K562 (cell line): Measurements from ENCODE around the gene B3GAT3. TPM values are rescaled to one million over a fixed set of nuclear protein-coding genes. Genes with fewer than 3 reads are reported as not detected.

ENCODE experiments used
- CREBBP ChIP-seq: IDR thresholded peaks from one replicate; pipeline ENCODE4 v1.6.1; 2012; ENCODE audit warnings: low read depth, mild to moderate bottlenecking, control low read depth, inconsistent platforms, low read length
- DDX20 ChIP-seq: fragments of 450-650 bp; IDR thresholded peaks from 2 replicates; pipeline ENCODE4 v1.6.1; 2016; ENCODE audit warnings: missing genetic modification characterization, low read depth, mild to moderate bottlenecking, missing compliant biosample characterization, moderate library complexity
- MLLT1 ChIP-seq, 2 experiments: fragments of 450-650 bp; IDR thresholded peaks; 2 replicates each; pipeline ENCODE4 v1.6.1; 2016
- MTA3 ChIP-seq: fragments of 450-650 bp; formaldehyde crosslinking; IDR thresholded peaks from 2 replicates; pipeline ENCODE4 v1.6.1; 2017; ENCODE audit warnings: mild to moderate bottlenecking, borderline replicate concordance
- NFRKB ChIP-seq: fragments of 450-650 bp; IDR thresholded peaks from 2 replicates; pipeline ENCODE4 v1.6.1; 2016; ENCODE audit warnings: low read depth
- RHOXF2B ChIP-seq: fragments of 250-450 bp; sonication (Bioruptor Pico); conservative IDR thresholded peaks from 2 replicates; pipeline ENCODE4 v1.5.1; 2021
- SMARCA4 ChIP-seq: fragments of 450-650 bp; IDR thresholded peaks from 2 replicates; pipeline ENCODE4 v1.6.1; 2016
- THRB ChIP-seq: fragments of 450-650 bp; formaldehyde crosslinking; conservative IDR thresholded peaks from 2 replicates; pipeline ENCODE4 v1.4.0; 2022; ENCODE audit warnings: mild to moderate bottlenecking, missing genetic modification characterization
- USF1 ChIP-seq: sonication (generic); formaldehyde crosslinking; IDR thresholded peaks from 2 replicates; pipeline ENCODE4 v1.9.0; 2022; ENCODE audit warnings: mild to moderate bottlenecking, missing genetic modification reagents
- ZBTB33 ChIP-seq: sonication (generic); formaldehyde crosslinking; IDR thresholded peaks from 2 replicates; pipeline ENCODE4 v1.8.1; 2023; ENCODE audit warnings: mild to moderate bottlenecking, missing genetic modification reagents
- ZNF12 ChIP-seq: sonication (generic); formaldehyde crosslinking; IDR thresholded peaks from 2 replicates; pipeline ENCODE4 v1.4.0; 2020; ENCODE audit warnings: mild to moderate bottlenecking, missing genetic modification reagents
- polyA plus RNA-seq, 8 experiments: library from polyadenylated mRNA; depleted of rRNA in 4 of 8; stranded (reverse) in 5 of 8; unstranded in 3 of 8; fragments of >200 nt; fragmentation: Nextera tagmentation in 2 of 8; fragmentation: Illumina TruSeq in 1 of 8; extraction: Ambion mirVana in 2 of 8; extraction: Trizol in 1 of 8; gene quantifications; 2 replicates each; pipeline versions ENCODE4 v1.2.1 to v1.2.3, GENCODE V29; 2011 to 2014; ENCODE audit warnings: inconsistent platforms in 1 of 8, missing spikeins in 1 of 8
- total RNA-seq, 7 experiments: library from RNA; depleted of rRNA in 6 of 7; stranded (reverse); fragments of >200 nt in 6 of 7; fragmentation: Illumina TruSeq in 2 of 7; extraction: Trizol in 2 of 7; gene quantifications; 2 replicates each; pipeline versions ENCODE4 v1.2.1 to v1.2.3, GENCODE V29; 2011 to 2021; ENCODE audit warnings: low replicate concordance in 1 of 7
- TF ChIP-seq, protein P1 (sequence below): sonication (generic); formaldehyde crosslinking; IDR thresholded peaks from 2 replicates; pipeline ENCODE4 v1.8.0; 2022; ENCODE audit warnings: missing genetic modification reagents, mild to moderate bottlenecking, borderline replicate concordance
- TF ChIP-seq, protein P2 (sequence below): sonication (generic); formaldehyde crosslinking; IDR thresholded peaks from 2 replicates; pipeline ENCODE4 v1.8.1; 2023; ENCODE audit warnings: mild to moderate bottlenecking, missing genetic modification reagents
- TF ChIP-seq, protein P3 (sequence below), 2 experiments: IDR thresholded peaks; 2 replicates each; pipeline ENCODE4 v1.6.1; 2012; ENCODE audit warnings: improper control_type of control experiment in 2 of 2, low read depth in 2 of 2, low read length in 2 of 2, borderline replicate concordance in 1 of 2

Gene B3GAT3
- total and polyA plus RNA-seq, 9 of the 15 experiments (the other 6 are each of a cell fraction or from before 2014, with no cell fraction given), result 0.30 to 64.0 (median 21.4) TPM

- TF ChIP-seq THRB (CRISPR knock-in tag), result 0 out of 2 replicates have a peak, but pooled peaks have one; percentile 44
- no peak for TF ChIP-seq DDX20 (tag)
- TF ChIP-seq USF1 (CRISPR knock-in tag), result 0 out of 2 replicates have a peak, but pooled peaks have one; percentile 38
- TF ChIP-seq NFRKB, result 0 out of 2 replicates have a peak, but pooled peaks have one; percentile 45
- TF ChIP-seq MLLT1 (IDR thresholded peaks at IDR 0.05), result no peak; a peak in 1 of 4 replicates
- peak; percentile 41; the same call in 1 of the 2 replicates for TF ChIP-seq MTA3
- TF ChIP-seq, protein P1, sequence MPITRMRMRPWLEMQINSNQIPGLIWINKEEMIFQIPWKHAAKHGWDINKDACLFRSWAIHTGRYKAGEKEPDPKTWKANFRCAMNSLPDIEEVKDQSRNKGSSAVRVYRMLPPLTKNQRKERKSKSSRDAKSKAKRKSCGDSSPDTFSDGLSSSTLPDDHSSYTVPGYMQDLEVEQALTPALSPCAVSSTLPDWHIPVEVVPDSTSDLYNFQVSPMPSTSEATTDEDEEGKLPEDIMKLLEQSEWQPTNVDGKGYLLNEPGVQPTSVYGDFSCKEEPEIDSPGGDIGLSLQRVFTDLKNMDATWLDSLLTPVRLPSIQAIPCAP, result no peak
- TF ChIP-seq, protein P2, sequence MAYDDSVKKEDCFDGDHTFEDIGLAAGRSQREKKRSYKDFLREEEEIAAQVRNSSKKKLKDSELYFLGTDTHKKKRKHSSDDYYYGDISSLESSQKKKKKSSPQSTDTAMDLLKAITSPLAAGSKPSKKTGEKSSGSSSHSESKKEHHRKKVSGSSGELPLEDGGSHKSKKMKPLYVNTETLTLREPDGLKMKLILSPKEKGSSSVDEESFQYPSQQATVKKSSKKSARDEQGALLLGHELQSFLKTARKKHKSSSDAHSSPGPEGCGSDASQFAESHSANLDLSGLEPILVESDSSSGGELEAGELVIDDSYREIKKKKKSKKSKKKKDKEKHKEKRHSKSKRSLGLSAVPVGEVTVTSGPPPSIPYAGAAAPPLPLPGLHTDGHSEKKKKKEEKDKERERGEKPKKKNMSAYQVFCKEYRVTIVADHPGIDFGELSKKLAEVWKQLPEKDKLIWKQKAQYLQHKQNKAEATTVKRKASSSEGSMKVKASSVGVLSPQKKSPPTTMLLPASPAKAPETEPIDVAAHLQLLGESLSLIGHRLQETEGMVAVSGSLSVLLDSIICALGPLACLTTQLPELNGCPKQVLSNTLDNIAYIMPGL (CRISPR knock-in tag), result peak; percentile 10; the same call in 1 of the 2 replicates
- TF ChIP-seq, protein P3, sequence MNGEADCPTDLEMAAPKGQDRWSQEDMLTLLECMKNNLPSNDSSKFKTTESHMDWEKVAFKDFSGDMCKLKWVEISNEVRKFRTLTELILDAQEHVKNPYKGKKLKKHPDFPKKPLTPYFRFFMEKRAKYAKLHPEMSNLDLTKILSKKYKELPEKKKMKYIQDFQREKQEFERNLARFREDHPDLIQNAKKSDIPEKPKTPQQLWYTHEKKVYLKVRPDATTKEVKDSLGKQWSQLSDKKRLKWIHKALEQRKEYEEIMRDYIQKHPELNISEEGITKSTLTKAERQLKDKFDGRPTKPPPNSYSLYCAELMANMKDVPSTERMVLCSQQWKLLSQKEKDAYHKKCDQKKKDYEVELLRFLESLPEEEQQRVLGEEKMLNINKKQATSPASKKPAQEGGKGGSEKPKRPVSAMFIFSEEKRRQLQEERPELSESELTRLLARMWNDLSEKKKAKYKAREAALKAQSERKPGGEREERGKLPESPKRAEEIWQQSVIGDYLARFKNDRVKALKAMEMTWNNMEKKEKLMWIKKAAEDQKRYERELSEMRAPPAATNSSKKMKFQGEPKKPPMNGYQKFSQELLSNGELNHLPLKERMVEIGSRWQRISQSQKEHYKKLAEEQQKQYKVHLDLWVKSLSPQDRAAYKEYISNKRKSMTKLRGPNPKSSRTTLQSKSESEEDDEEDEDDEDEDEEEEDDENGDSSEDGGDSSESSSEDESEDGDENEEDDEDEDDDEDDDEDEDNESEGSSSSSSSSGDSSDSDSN (IDR thresholded peaks at IDR 0.05; ENCODE audit: borderline replicate concordance in 1 of 2, low read depth in 2 of 2, low read length in 2 of 2), result 0 out of 4 replicates have a peak, but pooled peaks of 1 of the 2 experiments have one; percentile 33
- 0 out of 2 replicates have a peak, but pooled peaks have one; percentile 65 for TF ChIP-seq ZNF12 (CRISPR knock-in tag)
- 0 out of 2 replicates have a peak, but pooled peaks have one; percentile 5 for TF ChIP-seq ZBTB33 (CRISPR knock-in tag)
- no peak for TF ChIP-seq RHOXF2B (CRISPR knock-in tag)
- TF ChIP-seq CREBBP, result no peak
- peak; percentile 65 for TF ChIP-seq SMARCA4
Measured at GRCh38 chr11:62611705-62612365, 10.0 kb downstream of the B3GAT3 start (continued).
